Mesendoderm (in vitro differentiated cells): ENCODE data around the gene NXNL2.
A peak's percentile ranks its signal among the peaks of the same experiment; 100 is the strongest.

ENCODE experiments used
- DNase-seq: peaks from one replicate; pipeline ENCODE4 v3.0.0; 2013
- H2AK5ac ChIP-seq: 2 replicates; pipeline ENCODE4 v1.6.1; 2013; ENCODE audit warnings: low read length, inconsistent platforms
- H2BK120ac ChIP-seq: 2 replicates; pipeline ENCODE4 v1.6.1; 2013; ENCODE audit warnings: low read depth, mild to moderate bottlenecking, low read length, moderate library complexity, mixed read lengths
- H2BK15ac ChIP-seq: replicated peaks from 2 replicates; pipeline ENCODE4 v1.6.1; 2013; ENCODE audit warnings: low read depth, mild to moderate bottlenecking, moderate library complexity
- H2BK5ac ChIP-seq: 2 replicates; pipeline ENCODE4 v1.6.1; 2013; ENCODE audit warnings: low read length, inconsistent platforms
- H3K18ac ChIP-seq: 2 replicates; pipeline ENCODE4 v1.6.1; 2013; ENCODE audit warnings: mild to moderate bottlenecking, low read length, mixed read lengths
- H3K23ac ChIP-seq: one replicate; pipeline ENCODE4 v1.6.1; 2013; ENCODE audit warnings: low read length
- H3K27ac ChIP-seq: 2 replicates; pipeline ENCODE4 v1.5.1; 2013; ENCODE audit warnings: low read depth, mild to moderate bottlenecking, inconsistent platforms, low read length, moderate library complexity
- H3K27me3 ChIP-seq: 2 replicates; pipeline ENCODE4 v1.6.1; 2013; ENCODE audit warnings: low read length, control low read depth, mild to moderate bottlenecking, inconsistent platforms; ENCODE audit not compliant: insufficient read depth, poor library complexity
- H3K36me3 ChIP-seq: 2 replicates; pipeline ENCODE4 v1.6.1; 2013; ENCODE audit warnings: low read length, inconsistent platforms; ENCODE audit not compliant: control insufficient read depth, insufficient read depth
- H3K4ac ChIP-seq: one replicate; pipeline ENCODE4 v1.6.1; 2013; ENCODE audit warnings: low read depth, mild to moderate bottlenecking, low read length, moderate library complexity
- H3K4me1 ChIP-seq: 2 replicates; pipeline ENCODE4 v1.6.1; 2013; ENCODE audit warnings: low read depth, low read length, inconsistent platforms; ENCODE audit not compliant: control insufficient read depth
- H3K4me2 ChIP-seq: 2 replicates; pipeline ENCODE4 v1.6.1; 2013; ENCODE audit warnings: low read length
- H3K4me3 ChIP-seq: 2 replicates; pipeline ENCODE4 v1.5.1; 2013; ENCODE audit warnings: mild to moderate bottlenecking, low read length
- H3K56ac ChIP-seq: one replicate; pipeline ENCODE4 v1.6.1; 2013; ENCODE audit warnings: low read length
- H3K79me1 ChIP-seq: 2 replicates; pipeline ENCODE4 v1.6.1; 2013; ENCODE audit warnings: low read length, inconsistent platforms
- H3K79me2 ChIP-seq: 2 replicates; pipeline ENCODE4 v1.6.1; 2013; ENCODE audit warnings: mild to moderate bottlenecking, low read length; ENCODE audit not compliant: control insufficient read depth, insufficient read depth
- H3K9ac ChIP-seq: 2 replicates; pipeline ENCODE4 v1.6.1; 2013; ENCODE audit warnings: low read length, inconsistent platforms
- H4K5ac ChIP-seq: one replicate; pipeline ENCODE4 v1.6.1; 2013; ENCODE audit warnings: low read length
- H4K8ac ChIP-seq: one replicate; pipeline ENCODE4 v1.6.1; 2013; ENCODE audit warnings: low read depth, mild to moderate bottlenecking, control low read depth, low read length, moderate library complexity
- WGBS: extraction: QIAGEN DNeasy Blood & Tissue Kit; methylation state at CpG from one replicate; pipeline ENCODE4 v1.1.7; 2013; ENCODE audit warnings: low lambda C conversion rate, missing lambda C conversion rate; ENCODE audit not compliant: insufficient coverage; ENCODE audit errors: extremely low coverage; 5-methylcytosine and 5-hydroxymethylcytosine counted together

Gene NXNL2

DNA sequence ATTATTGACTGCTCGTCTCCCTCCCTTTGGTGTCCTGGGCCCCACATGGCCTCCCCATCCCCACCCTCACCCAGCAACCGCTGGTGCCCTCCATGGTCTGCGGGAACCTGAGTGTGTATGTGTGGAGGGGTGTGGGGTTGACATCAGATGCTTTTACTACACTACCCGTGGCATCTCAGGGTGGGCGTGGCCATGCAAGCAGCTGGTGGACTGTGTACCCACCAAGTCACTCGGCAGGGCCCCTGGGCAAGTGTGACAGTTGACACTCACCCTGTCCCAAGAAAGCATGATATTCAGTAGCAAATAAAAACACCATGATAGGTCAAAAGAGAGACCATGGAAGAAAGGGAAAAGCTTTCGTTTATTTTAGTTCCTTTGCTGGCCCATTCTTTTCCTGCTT is 7.4 kb upstream of the NXNL2 start:
- no peak overlapping the region for H3K9ac ChIP-seq
- no peak overlapping the region for H4K8ac ChIP-seq
- H2AK5ac ChIP-seq, result no peak overlapping the region
- H3K36me3 ChIP-seq, result no peaks in the 10 kb centered on the region
- DNase-seq, result no peak
- no peaks in the 10 kb centered on the region for H3K79me1 ChIP-seq
- H3K27me3 ChIP-seq, result no peaks in the 10 kb centered on the region
- no peak overlapping the region for H3K18ac ChIP-seq
- no peak overlapping the region for H3K56ac ChIP-seq
- H2BK120ac ChIP-seq, result no peak overlapping the region
- no peak overlapping the region for H2BK15ac ChIP-seq
- peaks cover 2% of the 10 kb centered on the region for H3K4me1 ChIP-seq
- no peak overlapping the region for H3K27ac ChIP-seq
- H4K5ac ChIP-seq, result no peak overlapping the region
- H3K4ac ChIP-seq, result no peak overlapping the region
- no CpG with 5 or more reads among the region's 7 CpGs for WGBS
- no peak overlapping the region for H2BK5ac ChIP-seq
- H3K4me3 ChIP-seq, result no peak overlapping the region
- H3K23ac ChIP-seq, result no peak overlapping the region
- H3K79me2 ChIP-seq, result no peaks in the 10 kb centered on the region
- H3K4me2 ChIP-seq, result no peak overlapping the region

DNA sequence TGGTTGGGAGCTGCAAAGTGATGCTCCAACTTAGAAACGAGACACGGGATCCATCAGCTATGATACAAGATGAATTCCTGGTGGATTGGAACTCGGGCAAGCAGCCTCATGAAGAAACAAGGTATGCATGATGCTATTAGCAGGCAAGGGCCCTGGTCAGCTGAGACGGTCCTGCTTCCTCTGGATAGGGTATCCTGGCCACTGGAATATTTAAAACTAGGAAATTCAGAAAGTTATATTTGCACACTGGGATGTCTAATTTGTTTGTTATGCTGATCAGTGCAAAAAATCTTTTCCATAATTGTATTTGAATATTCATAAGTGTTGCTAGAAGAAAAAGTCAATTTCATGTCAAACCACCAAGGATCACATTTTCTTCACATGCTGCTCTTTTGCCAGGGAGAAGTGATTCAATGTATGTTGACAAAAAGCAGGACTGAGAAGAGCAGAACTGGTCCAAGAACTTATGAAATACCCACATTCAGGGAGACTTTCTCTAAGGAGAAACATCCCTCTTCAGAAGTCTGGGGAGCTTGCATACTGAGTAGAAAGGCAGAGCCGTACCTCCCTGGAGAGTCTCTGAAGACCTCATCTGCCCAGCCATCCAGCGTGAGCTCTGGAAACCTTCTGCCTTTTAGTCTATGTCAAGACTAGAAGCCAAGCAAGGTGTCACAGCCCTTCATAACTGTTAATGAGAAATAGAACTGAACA is 6.7 kb upstream of the NXNL2 start:
- H3K9ac ChIP-seq, result no peak overlapping the region
- H3K18ac ChIP-seq, result no peak overlapping the region
- no peak overlapping the region for H3K27ac ChIP-seq
- H3K56ac ChIP-seq, result no peak overlapping the region
- no peak overlapping the region for H4K8ac ChIP-seq
- H2BK120ac ChIP-seq, result no peak overlapping the region
- H3K4me2 ChIP-seq, result no peak overlapping the region
- no peaks in the 10 kb centered on the region for H3K36me3 ChIP-seq
- H2AK5ac ChIP-seq, result no peak overlapping the region
- no peak overlapping the region for H2BK5ac ChIP-seq
- no peaks in the 10 kb centered on the region for H3K79me2 ChIP-seq
- H3K4me1 ChIP-seq, result peaks cover 2% of the 10 kb centered on the region
- H3K27me3 ChIP-seq, result no peaks in the 10 kb centered on the region
- no peak overlapping the region for H4K5ac ChIP-seq
- no peak overlapping the region for H2BK15ac ChIP-seq
- DNase-seq, result no peak
- H3K4ac ChIP-seq, result no peak overlapping the region
- no peak overlapping the region for H3K4me3 ChIP-seq
- H3K79me1 ChIP-seq, result no peaks in the 10 kb centered on the region
- H3K23ac ChIP-seq, result no peak overlapping the region
- WGBS, result no CpG with 5 or more reads among the region's 6 CpGs

DNA sequence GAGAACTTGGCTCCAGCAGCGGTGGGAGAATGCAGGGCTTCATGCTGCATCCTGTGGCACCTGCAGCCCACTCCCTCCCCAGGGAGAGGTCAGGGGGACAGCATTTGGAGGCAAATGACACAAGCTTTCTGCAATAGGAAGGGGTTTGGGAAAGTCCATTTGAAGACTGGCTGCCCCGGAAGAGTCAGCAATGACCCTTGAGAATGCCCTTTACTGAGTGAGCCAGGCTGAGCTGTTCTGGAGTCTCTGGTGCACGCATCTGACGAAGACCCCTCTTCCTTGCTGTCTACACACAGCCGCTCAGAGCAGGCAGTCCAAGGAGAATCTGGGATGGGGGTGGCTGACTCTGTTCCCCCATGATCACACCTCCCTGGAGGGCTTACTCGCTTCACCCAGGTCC is 5.5 kb upstream of the NXNL2 start:
- H3K9ac ChIP-seq, result no peak overlapping the region
- peaks cover 2% of the 10 kb centered on the region for H3K4me1 ChIP-seq
- H3K79me2 ChIP-seq, result no peaks in the 10 kb centered on the region
- H3K79me1 ChIP-seq, result no peaks in the 10 kb centered on the region
- no peak overlapping the region for H3K23ac ChIP-seq
- no peak overlapping the region for H3K27ac ChIP-seq
- WGBS, result no CpG with 5 or more reads among the region's 6 CpGs
- H2BK15ac ChIP-seq, result no peak overlapping the region
- no peaks in the 10 kb centered on the region for H3K27me3 ChIP-seq
- H3K56ac ChIP-seq, result no peak overlapping the region
- no peak overlapping the region for H2BK120ac ChIP-seq
- no peak overlapping the region for H3K4me3 ChIP-seq
- H2BK5ac ChIP-seq, result no peak overlapping the region
- H3K4ac ChIP-seq, result no peak overlapping the region
- no peak for DNase-seq
- H2AK5ac ChIP-seq, result no peak overlapping the region
- no peak overlapping the region for H3K18ac ChIP-seq
- no peaks in the 10 kb centered on the region for H3K36me3 ChIP-seq
- H4K5ac ChIP-seq, result no peak overlapping the region
- H3K4me2 ChIP-seq, result no peak overlapping the region
- no peak overlapping the region for H4K8ac ChIP-seq

DNA sequence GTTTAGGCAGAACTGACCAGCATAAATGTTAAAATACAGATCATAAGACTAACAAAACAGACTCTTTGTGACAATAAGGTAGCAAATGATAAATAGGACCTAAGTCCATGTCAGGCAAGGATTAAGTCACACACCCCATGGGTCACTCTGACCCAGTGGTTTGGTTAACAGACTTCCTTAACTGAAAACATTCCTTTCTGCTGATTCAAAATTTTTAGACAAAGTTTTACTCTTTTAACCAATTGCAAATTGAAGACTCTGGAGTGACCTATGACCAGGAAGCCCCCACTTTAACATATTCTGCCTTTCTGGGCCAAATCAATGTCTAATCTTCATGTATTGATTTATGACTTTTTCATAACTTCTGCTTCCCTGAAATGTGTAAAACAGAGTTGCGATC is 4.9 kb upstream of the NXNL2 start:
- Histone ChIP-seq H3K79me2 (no peaks in the 10 kb centered on the region), H3K18ac (no peak overlapping the region), H2BK15ac (no peak overlapping the region), H3K4ac (no peak overlapping the region), H3K23ac (no peak overlapping the region), H2BK5ac (no peak overlapping the region), H2BK120ac (no peak overlapping the region), H3K4me3 (no peak overlapping the region), H4K8ac (no peak overlapping the region), H3K4me2 (no peak overlapping the region), H3K27me3 (no peaks in the 10 kb centered on the region), H4K5ac (no peak overlapping the region), H3K27ac (no peak overlapping the region), H3K36me3 (no peaks in the 10 kb centered on the region), H3K9ac (no peak overlapping the region), H2AK5ac (no peak overlapping the region), H3K4me1 (peaks cover 2% of the 10 kb centered on the region), H3K79me1 (no peaks in the 10 kb centered on the region), H3K56ac (no peak overlapping the region)
- DNase-seq, result no peak
- no CpG with 5 or more reads among the region's 1 CpG for WGBS

DNA sequence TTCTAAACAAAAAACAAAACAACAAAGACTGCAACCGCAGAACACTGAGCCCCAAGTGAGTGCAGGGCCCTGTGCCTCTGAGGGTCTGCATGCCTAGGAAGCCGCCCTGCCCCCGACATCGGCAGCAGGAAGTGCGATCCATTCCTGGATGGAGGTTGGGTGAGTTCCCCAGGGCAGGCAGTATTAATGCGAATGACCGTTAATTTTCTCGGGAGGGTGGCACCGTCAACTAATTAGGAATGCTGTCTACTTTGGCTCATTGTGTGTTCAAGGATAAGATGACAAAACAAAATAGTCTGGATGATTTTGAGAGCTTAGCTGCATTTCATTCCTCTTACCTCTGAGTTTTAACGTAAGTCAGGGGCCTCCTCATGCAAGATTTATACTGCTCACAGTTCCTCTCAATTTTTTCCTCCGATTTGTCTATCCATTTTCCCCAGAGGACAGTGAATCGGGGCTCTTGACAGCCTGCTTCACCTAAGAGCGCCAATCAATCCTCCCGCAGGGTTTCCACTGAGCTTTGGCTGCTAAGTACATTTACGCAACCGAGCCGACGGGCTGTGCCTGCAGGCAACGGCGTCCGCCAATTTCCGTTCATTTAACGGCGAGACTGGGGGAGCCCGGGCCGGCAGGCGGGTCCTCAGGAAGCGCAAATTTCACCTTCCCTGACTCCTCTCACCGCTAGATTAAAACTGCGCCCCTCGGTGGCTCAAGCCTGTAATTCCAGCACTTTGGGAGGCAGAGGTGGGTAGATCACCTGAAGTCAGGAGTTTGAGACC is 2.9 kb upstream of the NXNL2 start:
- no peak overlapping the region for H2BK120ac ChIP-seq
- whole genome bisulfite sequencing, result no CpG with 5 or more reads among the region's 31 CpGs
- no peaks in the 10 kb centered on the region for H3K79me1 ChIP-seq
- no peaks in the 10 kb centered on the region for H3K36me3 ChIP-seq
- H3K27me3 ChIP-seq, result no peaks in the 10 kb centered on the region
- no peak overlapping the region for H3K18ac ChIP-seq
- H3K4ac ChIP-seq, result no peak overlapping the region
- H2BK5ac ChIP-seq, result no peak overlapping the region
- no peak overlapping the region for H3K23ac ChIP-seq
- H4K5ac ChIP-seq, result no peak overlapping the region
- peak overlapping the region; percentile 73 for H3K56ac ChIP-seq
- H3K79me2 ChIP-seq, result no peaks in the 10 kb centered on the region
- H3K27ac ChIP-seq, result peak overlapping the region; percentile 51
- H2BK15ac ChIP-seq, result no peak overlapping the region
- DNase-seq, result peak; percentile 92
- no peak overlapping the region for H4K8ac ChIP-seq
- H3K4me1 ChIP-seq, result peaks cover 2% of the 10 kb centered on the region
- peak overlapping the region; percentile 35 for H3K4me2 ChIP-seq
- H2AK5ac ChIP-seq, result no peak overlapping the region
- peak overlapping the region; percentile 61 for H3K9ac ChIP-seq
- H3K4me3 ChIP-seq, result peak overlapping the region; percentile 5
